MM.1S (cell line): ENCODE data around the gene PRX.

Experiments used
- CTCF ChIP-seq: fragments of 300-600 bp; sonication (generic); IDR thresholded peaks from 2 replicates; pipeline ENCODE4 v1.5.1; 2016; ENCODE audit warnings: antibody characterized with exemption, low read length, mixed read lengths
- EZH2 ChIP-seq: fragments of 300-600 bp; sonication (generic); optimal IDR thresholded peaks from 2 replicates; pipeline ENCODE3; 2017; ENCODE audit warnings: low read depth, mild to moderate bottlenecking, antibody characterized with exemption, low read length, mixed read lengths

- TF ChIP-seq EZH2 = no peak
- TF ChIP-seq CTCF = no peak
Observed at GRCh38 chr19:40396886-40397567, 16.2 kb downstream of the PRX start.
